Gastrocnemius medialis (tissue), 4 donors: ENCODE measurements around the gene UBN2.

ENCODE experiments used
- POLR2A ChIP-seq, 2 donors: fragments of 450-650 bp; IDR thresholded peaks; one replicate each; pipeline ENCODE4 v1.6.1; 2017; ENCODE audit warnings: antibody characterized with exemption in 2 of 2, mild to moderate bottlenecking in 2 of 2, moderate library complexity in 2 of 2
- TF ChIP-seq, protein P1 (sequence below), 5 experiments: fragments of 450-650 bp in 3 of 5; fragments of 200-600 bp in 2 of 5; sonication (generic) in 2 of 5; IDR thresholded peaks in 4 of 5; conservative IDR thresholded peaks in 1 of 5; 1 replicate in 4 of 5; 2 replicates in 1 of 5; pipeline ENCODE4 v1.5.1; 2016 to 2019; ENCODE audit warnings: antibody characterized with exemption in 5 of 5, mild to moderate bottlenecking in 3 of 5, moderate library complexity in 3 of 5

DNA sequence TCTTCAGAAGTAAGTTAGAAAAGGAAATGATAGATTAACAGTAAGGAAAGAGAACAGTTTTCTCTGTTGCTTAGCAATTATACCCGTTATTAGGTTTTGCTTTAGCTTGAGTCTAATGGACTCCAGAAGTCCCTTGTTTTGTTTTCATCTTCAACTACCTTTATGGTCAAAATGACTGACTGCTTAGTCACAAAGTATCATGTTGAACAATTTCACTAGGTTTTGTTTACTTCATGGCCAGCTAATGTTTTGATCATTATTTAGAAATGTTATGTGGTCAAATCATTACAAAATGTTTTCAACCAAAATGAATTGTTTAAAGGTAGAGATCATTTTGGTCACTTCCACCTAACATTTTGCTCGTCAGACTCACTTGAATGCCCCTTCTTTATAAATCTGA, 1.9 kb downstream of the UBN2 start:
- TF ChIP-seq, protein P1, sequence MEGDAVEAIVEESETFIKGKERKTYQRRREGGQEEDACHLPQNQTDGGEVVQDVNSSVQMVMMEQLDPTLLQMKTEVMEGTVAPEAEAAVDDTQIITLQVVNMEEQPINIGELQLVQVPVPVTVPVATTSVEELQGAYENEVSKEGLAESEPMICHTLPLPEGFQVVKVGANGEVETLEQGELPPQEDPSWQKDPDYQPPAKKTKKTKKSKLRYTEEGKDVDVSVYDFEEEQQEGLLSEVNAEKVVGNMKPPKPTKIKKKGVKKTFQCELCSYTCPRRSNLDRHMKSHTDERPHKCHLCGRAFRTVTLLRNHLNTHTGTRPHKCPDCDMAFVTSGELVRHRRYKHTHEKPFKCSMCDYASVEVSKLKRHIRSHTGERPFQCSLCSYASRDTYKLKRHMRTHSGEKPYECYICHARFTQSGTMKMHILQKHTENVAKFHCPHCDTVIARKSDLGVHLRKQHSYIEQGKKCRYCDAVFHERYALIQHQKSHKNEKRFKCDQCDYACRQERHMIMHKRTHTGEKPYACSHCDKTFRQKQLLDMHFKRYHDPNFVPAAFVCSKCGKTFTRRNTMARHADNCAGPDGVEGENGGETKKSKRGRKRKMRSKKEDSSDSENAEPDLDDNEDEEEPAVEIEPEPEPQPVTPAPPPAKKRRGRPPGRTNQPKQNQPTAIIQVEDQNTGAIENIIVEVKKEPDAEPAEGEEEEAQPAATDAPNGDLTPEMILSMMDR (IDR thresholded peaks at IDR 0.05 in 4 of 5, conservative IDR thresholded peaks at IDR 0.05 in 1 of 5), result no peak
- TF ChIP-seq POLR2A (IDR thresholded peaks at IDR 0.05), result no peak
